ENCODE measurements around the gene PSD4.
A peak's percentile ranks its signal among the peaks of the same experiment; 100 is the strongest.

The PSD4 gene

DNA sequence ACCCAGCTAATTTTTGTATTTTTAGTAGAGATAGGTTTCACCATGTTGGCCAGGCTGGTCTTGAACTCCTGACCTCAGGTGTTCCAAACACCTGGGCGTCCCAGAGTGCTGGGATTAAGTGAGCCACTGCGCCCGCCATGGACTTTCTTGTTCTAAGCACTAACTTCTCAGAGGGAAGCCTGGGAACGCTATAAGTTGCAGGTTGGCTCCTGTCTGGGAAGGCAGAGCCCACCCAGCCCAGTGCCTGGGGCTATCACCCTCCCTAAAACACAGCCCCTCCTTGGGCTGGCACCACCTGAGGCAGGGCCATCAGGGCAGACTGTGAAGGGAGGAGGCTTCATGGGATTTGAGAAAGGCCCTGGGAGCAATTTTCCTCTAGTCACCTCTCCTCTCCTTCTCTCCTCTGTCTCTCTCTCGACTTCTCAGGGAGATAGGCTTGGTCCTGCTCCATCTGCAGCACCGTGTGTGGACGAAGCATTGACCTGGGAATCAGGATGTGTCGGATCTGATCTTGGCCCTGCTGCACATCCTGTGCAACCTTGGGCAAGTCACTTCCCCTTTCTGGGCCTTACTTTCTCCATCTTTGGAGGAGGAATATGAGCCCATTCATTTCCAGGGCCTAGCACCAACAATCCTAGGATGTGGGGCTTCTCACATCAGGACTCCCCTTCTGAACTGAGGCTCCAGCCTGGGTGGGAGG is 10.9 kb downstream of the PSD4 start:
- DNase-seq (ENCODE audit: low read depth in 2 of 2), result no peak

DNA sequence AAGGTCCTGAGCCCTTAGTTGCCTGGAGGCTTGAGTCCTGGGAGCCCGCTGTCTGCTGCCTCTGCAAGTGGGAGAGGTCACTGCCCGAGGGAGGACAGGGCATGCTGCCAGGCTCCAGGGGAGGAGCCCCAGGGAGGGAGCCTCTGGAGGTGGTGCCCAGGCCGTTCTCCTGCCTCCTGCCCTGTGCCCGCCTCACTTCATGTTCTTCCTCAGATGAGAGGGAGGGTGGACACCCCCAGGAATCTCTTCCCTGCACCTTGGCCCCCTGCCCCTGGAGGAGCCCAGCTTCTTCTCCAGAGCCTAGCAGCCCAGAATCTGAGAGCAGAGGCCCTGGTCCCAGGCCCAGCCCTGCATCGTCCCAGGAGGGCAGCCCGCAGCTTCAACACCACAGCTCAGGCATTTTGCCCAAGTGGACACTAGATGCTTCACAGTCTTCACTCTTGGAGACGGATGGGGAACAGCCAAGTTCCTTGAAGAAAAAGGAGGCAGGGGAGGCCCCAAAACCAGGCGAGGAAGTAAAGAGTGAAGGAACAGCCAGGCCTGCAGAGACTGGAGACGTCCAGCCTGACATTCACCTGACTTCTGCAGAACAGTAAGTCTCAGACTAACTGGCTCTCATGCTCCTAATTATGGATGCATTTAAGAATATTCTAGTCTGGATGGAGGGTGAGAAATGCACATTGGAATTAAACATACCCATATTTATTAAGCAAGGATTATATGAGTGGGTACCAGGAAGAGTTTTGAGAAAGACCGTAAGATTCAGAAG is 12.1 kb downstream of the PSD4 start:
- no peak for DNase-seq (ENCODE audit: low read depth in 2 of 2)

DNA sequence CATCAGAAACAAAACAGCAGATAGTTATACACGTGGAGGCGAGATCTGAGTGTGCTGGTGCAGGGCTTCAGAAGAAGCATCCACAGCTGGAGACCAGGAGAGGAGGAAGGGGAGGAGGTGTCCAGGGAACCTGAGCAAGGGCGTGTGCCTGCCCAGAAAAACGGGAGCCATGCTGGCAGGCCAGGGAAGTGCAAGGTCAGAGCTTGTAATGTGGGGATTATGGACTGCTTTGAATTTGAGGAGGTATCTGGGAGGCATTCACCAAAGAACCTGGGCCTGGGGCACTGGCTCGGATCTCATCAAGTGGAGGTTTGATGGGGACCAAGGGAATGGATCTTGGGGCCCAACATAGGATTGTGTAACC is 12.6 kb downstream of the PSD4 start:
- no peak for DNase-seq (ENCODE audit: low read depth in 2 of 2)

DNA sequence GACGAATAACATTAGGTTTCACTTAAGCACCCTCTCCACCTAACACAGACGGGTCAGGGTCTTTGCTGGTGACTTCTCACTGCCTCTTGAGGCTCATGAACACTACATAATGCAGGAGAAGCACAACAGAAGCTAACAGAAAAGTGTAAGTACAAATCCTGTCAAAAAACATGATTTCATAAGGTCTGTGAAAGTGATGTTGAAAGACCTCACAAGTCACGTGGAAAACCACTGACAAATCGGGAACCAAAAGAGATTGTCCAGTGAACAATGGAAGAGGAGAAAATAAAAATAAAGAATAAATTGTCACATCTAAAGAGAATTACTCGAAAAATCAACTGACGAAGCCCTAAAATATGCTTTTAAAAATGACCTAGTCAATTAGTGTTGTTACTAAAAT is 14.0 kb downstream of the PSD4 start:
- DNase-seq (ENCODE audit: low read depth in 2 of 2), result no peak

DNA sequence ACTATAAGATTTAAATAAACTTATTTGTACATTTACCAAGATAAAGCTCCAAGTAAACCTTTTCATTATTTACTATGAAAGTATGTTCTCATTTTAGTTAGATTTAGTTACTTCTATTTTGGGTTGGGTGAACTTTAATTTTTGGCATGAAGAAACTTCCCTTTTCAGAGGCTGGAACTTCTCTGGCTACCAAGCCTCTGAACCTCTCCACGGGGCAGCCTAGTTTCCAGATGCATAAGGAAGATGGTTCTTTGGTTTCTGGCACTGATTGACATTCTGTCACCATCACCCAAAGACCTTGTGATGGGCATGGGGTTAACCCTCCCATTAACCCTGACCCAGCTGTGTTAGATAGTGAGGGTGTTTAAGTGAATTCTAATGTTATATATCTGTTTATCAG is 17.1 kb downstream of the PSD4 start:
- no peak for DNase-seq (ENCODE audit: low read depth in 2 of 2)

DNA sequence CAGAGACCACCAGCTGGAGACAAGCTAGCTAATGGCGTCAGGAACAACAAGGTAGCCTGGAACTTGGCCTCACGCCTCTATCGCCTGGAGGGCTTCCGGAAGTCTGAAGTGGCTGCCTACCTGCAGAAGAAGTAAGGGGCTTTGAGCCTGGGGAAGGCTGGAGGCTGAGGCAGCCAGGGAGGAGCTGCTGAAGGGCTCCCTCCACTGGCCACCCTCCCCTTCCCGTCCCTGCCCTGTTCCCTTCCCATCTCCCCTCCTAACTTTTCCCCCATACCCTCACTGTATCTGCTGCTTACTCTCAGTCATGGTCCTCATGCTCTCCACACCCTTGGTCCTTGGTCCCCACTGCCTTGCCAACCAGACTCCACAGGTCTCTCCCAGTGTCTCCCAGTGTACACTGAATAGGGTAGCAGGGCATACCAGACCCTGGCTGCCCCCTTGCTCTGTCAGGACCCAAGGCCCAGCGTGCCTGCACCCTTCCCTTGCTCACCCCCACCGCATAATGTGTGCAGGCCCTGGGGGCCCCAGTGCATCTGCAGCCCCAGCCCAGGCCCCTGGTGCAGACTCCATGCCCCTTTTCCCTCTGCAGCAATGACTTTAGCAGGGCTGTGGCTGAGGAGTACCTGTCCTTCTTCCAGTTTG is 18.8 kb downstream of the PSD4 start:
- DNase-seq (ENCODE audit: low read depth in 2 of 2), result no peak

DNA sequence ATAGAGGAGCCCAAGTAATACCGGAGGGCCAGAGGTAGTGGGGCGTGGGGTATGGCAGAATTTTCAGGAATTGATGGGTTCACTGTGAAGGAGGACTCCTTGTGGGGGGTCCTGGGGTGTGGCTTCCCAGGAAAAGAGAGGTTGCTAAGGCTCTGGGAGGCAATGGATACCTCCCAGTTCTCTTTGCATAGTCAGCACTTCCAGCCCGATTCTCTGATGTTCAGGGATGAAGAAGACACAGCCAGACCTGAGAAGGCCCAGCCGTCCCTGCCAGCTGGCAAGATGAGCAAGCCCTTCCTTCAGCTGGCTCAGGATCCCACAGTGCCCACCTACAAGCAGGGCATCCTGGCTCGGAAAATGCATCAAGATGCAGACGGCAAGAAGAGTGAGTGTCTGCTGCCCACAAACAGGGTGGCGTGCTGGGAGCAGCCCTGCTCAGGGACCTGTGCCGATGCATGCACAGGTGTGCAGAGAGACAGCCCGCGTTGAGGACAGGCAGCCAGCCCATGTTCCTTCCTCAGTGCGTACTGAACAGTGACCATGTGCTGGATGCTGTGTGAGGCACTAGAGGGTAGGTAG is 22.2 kb downstream of the PSD4 start:
- DNase-seq (ENCODE audit: low read depth in 2 of 2), result no peak

DNA sequence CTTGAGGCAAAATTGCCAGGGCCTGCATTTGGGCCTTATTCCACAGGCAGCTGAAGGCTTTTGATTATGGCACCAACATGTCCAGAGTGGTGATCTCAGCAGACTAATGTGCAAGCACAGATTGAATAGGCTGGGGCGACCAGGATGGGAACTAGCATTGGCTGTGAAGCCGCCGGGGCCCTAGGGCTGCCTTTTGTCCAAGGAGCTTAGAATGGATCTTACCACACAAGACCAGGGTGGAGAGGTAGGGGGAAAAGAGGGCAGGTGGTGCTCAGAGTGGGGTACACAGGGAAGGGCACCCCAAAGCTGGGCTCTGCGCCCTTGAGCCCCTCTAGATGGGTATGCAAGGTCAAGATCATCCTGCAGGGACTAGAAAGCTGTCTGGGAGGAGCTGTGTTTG is 23.1 kb downstream of the PSD4 start:
- no peak for DNase-seq (ENCODE audit: low read depth in 2 of 2)

DNA sequence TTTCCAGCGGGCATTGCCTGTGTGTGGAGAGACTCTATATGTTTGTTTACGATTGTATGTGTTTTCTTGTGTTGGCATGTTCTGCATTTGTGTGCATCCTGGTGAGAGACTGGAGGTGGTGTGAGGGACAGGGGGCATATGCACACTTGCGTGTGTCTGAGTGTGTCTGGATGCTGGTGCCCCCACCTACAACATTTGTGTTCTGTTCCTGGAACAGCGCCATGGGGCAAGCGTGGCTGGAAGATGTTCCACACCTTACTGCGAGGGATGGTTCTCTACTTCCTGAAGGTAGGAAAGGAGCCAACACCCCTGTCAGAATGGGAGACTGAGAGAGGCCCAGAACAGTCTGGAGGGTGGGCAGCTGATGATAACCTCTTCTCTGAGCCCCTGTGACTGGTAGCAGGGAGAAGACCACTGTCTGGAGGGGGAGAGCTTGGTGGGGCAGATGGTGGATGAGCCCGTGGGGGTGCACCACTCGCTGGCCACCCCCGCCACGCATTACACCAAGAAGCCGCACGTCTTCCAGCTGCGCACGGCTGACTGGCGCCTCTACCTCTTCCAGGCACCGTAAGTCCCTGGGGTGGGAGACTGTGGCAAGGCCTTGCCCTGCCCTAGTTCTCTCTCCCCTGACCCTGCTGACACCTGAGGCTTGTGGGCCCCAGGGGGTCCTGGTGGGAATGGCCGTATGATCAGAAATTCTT is 23.7 kb downstream of the PSD4 start:
- no peak for DNase-seq (ENCODE audit: low read depth in 2 of 2)

DNA sequence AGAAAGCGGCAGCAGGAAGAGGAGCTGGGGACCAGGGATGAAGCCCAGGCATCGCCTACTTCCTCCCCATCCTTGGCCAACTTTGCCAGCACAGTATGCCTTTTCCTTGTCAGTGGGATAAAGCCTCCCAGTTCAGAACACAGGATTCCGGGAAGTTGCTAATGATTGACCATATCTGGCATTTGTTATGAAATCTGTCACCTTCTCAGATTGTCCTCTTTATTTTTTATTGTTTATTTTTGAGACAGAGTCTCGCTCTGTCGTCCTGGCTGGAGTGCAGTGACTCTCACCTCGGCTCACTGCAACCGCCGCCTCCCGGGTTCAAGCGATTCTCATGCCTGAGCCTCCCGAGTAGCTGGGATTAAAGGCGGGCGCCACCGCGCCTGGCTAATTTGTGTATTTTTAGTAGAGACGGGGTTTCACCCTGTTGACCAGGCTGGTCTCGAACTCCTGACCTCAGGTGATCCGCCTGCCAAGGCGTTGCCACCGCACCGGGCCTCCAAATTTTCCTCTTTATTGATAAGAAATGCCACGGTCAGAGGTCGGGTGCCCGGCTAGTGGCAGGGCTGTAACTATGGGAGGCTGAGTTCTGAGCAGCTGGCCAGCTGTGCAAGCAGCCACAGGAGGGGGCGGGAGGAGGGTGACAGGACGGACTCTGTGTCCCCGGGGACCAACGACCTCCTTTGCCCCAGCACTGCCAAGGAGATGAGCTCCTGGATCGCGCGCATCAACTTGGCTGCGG is 24.4 kb downstream of the PSD4 start:
- no peak for DNase-seq (ENCODE audit: low read depth in 2 of 2)

DNA sequence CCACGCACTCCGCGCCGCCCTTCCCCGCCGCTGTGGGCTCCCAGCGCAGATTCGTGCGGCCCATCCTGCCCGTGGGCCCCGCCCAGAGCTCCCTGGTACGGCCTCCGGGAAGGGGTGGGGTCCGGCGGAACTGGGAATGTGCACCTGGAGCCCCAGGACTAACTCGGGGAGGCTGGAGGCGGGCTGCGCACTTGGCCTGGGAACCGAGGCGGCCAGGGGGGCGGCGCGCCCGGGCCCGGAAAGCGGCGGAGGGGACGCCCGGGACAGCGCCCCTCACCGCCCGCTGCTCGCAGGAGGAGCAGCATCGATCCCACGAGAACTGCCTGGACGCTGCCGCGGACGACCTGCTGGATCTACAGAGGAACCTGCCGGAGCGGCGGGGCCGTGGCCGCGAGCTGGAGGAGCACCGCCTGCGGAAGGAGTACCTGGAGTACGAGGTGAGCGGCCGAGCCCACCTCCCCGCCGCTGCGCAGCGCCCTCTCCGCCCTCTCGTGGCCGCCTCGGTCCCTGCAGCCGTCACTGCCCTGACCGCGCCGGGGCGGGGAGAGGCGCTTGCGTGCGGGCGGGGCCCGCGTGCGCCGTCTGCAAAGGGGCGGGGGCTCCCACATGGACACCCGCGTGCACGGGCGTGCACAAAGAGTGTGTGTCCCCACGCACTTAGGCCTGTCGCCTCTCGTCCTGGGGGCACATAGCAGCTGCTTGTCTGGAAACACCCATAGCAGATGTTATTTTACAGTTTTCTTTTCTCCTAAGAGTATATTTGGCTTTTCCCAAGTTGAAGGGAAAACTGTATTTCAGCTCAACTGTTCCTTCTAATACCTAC is 25.2 kb downstream of the PSD4 start:
- DNase-seq (ENCODE audit: low read depth in 2 of 2), result peak; percentile 41 to 58

DNA sequence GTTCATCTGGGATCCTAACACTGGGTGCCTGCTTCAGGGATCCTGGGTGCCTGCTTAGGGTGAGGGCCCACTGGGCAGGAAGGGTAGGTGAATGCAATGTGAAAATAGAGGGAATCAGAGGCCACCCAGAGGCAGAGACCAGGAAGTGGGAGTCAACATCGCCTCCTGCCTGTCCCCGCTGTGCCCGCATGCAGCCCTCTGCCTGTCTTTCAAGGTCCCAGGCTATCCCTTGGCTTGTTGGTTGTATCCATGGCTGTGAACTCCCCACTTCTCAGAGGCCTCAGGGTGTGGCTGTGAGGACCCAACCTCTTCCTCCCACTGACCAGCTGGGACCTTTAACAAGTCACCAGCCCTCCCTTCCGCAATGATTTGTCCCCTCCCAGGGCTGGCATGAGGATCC is 26.5 kb downstream of the PSD4 start:
- DNase-seq (ENCODE audit: low read depth in 2 of 2), result no peak

DNA sequence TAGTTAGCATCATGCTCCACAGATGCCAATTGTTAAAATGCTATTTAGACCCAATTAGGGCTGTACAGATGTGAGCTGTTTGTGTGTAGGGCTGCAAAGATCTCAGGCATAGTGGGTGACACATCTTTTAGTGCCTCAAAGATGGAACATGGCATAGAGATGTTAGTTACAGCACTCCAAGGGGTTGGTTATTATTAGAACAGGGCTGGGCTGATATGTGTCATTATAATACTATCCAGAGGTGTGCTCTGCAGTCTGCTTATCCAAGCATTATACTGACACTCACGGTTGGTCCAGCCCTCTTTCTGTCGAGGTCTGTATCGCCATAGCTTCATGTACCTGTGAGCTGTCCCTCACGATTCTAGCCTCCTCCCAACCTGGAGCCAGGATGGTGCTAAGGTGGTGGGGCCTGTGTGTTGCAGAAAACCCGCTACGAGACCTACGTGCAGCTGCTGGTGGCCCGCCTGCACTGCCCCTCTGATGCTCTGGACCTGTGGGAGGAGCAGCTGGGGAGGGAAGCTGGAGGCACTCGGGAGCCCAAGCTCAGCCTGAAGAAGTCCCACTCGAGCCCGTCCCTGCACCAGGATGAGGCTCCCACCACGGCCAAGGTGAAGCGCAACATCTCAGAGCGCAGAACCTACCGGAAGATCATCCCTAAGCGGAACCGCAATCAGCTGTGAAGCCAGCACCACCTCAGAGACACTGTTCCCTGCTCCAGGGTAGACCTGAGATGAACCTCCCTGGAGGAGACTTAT is 27.1 kb downstream of the PSD4 start:
- DNase-seq (ENCODE audit: low read depth in 2 of 2), result no peak

DNA sequence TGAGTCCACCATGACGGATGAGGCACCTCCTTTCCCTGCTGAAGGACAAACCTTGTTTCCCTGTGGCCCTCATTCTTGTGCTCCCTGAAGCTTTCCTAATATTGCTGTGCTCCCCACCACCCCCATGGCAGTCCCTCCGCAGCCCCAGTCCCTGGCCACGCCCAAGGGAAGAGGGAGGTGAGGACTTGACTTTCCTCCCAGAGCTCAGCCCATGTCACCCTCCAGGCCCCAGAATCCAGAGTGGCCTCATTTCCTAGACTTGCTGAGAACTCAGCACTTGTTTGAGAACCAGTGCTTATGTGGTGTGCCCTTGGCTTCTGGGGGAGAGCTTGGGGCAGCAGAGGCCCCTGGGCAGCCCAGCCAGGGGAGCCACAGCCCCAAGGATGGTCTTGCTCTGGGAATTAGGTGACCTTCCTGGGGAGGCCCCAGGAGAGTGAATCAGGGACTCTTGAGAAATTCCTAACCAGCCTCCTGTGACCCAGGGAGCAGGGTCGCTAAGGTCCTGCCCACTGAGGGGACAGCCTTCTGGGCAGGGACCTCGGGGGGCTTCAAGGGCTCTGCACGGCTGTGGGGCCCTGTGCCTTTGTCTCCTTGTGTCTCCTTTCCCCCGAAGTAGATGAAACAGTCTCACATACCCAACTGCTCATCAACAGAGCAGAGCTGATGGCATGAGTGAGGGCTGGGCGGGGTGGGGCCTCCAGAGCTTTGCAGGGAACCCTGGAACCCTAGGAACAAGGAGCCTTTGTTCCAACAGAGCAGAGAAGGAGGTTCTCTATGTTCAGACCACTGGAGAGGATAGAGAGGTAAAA is 27.9 kb downstream of the PSD4 start:
- DNase-seq (ENCODE audit: low read depth in 2 of 2), result no peak

DNA sequence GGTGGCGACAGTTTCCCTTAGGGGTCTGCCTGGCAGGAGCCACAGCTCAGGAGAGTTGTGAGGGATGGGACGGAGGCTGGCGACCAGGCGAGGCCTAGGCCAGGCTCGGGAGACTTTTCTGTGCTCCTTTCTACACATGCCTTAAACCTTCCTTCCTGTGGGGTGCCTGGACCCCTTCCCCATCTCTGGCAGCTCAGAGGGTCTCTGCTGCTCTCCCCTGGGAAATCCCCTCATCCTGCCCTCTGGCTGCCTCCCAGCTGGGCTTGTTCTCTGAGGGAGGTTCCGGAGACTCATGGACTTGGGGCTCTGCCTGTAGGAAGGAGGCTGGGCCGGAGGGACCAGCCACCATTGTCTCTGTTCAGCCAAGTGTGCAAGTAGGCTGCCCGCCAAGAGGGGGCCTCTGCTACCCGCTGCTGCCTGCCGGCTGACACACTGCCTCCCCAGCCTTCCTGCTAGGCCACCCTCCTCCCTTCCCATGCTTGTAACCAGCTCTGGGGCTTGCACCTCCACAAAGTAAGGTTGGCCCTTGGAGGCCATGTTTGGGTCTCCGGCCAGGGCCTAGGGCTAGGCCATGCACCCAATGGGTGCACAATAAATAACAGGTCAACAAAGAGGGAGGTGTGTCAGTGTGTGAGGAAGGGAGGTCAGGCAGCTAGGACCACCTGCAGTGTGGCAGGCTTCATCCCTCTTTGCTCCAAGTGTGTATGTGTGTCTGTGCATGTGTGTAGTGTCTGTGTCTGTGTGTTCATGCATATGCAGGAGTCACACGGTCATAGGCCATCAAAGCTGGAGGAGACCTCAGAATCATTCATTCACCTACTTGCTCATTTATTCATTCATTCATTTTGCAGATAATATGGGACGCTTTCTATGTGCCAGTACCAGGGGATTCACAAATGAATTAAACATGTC is 28.8 kb downstream of the PSD4 start:
- DNase-seq (ENCODE audit: low read depth in 2 of 2), result no peak

DNA sequence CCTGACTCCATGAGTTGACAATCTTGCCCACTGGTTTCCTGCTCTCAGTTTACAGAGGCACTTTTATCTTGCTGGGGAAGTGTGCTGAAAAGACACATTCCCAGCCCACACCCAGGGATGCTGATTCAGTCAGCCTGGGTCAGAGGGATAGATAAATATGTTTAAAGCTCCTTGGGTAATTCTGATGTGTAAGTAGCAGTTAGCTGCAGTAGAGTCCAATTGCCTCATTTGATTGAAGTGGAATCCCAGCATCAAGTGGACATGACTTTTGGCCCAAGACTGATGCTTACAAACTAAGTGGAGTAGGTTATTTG is 29.4 kb downstream of the PSD4 start:
- DNase-seq (ENCODE audit: low read depth in 2 of 2), result no peak

DNA sequence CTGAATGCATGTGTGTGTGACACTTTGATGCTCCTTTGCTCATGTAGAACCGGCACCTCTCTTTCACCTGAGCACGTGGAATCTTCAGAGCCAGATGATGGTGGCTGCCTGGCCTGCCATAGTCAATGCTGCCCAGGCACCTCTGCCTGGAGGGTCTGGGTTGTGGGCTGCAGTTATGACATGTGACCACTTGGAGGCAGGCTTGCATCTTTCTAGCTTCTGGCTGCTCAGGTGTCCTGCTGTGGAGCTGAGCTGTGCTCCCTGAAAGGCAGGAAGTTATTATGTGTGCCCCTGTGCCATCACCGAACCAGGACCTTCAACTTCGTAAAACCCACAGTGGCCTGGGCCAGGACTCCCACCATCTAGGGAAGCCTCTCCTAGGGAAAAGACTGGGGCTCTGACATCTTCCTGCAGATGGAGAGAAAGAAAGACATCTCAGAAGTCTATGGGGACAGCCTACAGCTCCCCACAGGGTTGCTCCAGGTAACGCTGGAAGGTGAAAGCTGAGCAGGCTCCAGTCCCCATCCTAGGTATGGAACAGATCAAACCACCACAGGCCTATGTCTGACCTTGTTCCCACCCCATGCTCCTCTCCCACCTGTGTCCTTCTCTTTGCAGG is 30.2 kb downstream of the PSD4 start:
- peak; percentile 50 to 53 for DNase-seq (ENCODE audit: low read depth in 2 of 2)

DNA sequence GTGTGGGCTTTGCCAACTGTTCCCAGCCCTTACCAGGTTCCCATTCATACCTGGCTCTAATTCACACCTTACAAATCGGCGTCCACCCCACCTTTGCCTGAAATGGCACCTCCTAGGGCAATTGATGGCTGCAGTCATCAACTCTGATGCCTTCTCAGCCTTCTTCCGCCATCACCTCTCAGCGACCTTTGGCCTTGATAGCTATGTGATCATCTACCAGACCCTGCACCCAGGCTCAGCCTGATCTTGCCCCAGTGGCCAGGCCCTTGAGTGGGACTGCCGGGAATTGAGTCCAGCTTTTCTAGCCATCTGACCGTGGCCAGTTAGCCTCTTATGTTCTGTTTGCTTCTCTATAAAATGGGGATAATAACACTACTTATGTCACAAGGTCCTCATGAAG is 32.5 kb downstream of the PSD4 start:
- no peak for DNase-seq (ENCODE audit: low read depth in 2 of 2)
